BLaER1 (cell line): Measurements from ENCODE around the gene GPR17.
A peak's percentile ranks its signal among the peaks of the same experiment; 100 is the strongest.

Experiments used
- H3K27ac ChIP-seq: shearing (Covaris generic); formaldehyde crosslinking; 2 replicates; pipeline ENCODE4 v1.8.1; 2022
- H3K27me3 ChIP-seq: shearing (Covaris generic); formaldehyde crosslinking; 2 replicates; pipeline ENCODE4 v1.8.1; 2022
- H3K36me3 ChIP-seq: shearing (Covaris generic); formaldehyde crosslinking; 2 replicates; pipeline ENCODE4 v1.8.1; 2022
- H3K4me1 ChIP-seq: shearing (Covaris generic); formaldehyde crosslinking; 2 replicates; pipeline ENCODE4 v1.8.1; 2022
- H3K4me2 ChIP-seq: shearing (Covaris generic); formaldehyde crosslinking; 2 replicates; pipeline ENCODE4 v1.8.1; 2022
- H3K4me3 ChIP-seq: shearing (Covaris generic); formaldehyde crosslinking; 2 replicates; pipeline ENCODE4 v1.8.1; 2022
- H3K9ac ChIP-seq: shearing (Covaris generic); formaldehyde crosslinking; 2 replicates; pipeline ENCODE4 v1.8.1; 2022
- H3K9me3 ChIP-seq: shearing (Covaris generic); formaldehyde crosslinking; 2 replicates; pipeline ENCODE4 v1.8.1; 2022
- H4K20me1 ChIP-seq: shearing (Covaris generic); formaldehyde crosslinking; 2 replicates; pipeline ENCODE4 v1.8.1; 2022
- Cebpa-rat ChIP-seq: shearing (Covaris generic); IDR thresholded peaks from 2 replicates; pipeline ENCODE4 v1.8.1; 2022

GPR17 gene

GRCh38 chr2:127653421-127654083 is 7.6 kb downstream of the GPR17 start:
- TF ChIP-seq Cebpa-rat, result no peak
- Histone ChIP-seq H3K4me2 (peak overlapping the region; percentile 89), H3K9me3 (no peaks in the 10 kb centered on the region), H3K4me3 (no peak overlapping the region), H3K27me3 (no peaks in the 10 kb centered on the region), H3K4me1 (peaks cover 83% of the 10 kb centered on the region), H3K27ac (peak overlapping the region; percentile 38), H4K20me1 (no peaks in the 10 kb centered on the region), H3K9ac (peak overlapping the region; percentile 48; the same call in 1 of the 2 replicates), H3K36me3 (no peaks in the 10 kb centered on the region)

- Histone ChIP-seq H3K9me3 (no peaks in the 10 kb centered on the region), H3K9ac (no peak overlapping the region; the same call in 1 of the 2 replicates), H3K4me2 (peak overlapping the region; percentile 89; the same call in 1 of the 2 replicates), H3K27ac (no peak overlapping the region; the same call in 1 of the 2 replicates), H3K36me3 (no peaks in the 10 kb centered on the region), H3K27me3 (no peaks in the 10 kb centered on the region), H3K4me3 (no peak overlapping the region), H3K4me1 (peaks cover 84% of the 10 kb centered on the region), H4K20me1 (no peaks in the 10 kb centered on the region)
- TF ChIP-seq Cebpa-rat, result no peak
These were observed 8.3 kb downstream of the GPR17 start for GRCh38 chr2:127654084-127654837.

DNA sequence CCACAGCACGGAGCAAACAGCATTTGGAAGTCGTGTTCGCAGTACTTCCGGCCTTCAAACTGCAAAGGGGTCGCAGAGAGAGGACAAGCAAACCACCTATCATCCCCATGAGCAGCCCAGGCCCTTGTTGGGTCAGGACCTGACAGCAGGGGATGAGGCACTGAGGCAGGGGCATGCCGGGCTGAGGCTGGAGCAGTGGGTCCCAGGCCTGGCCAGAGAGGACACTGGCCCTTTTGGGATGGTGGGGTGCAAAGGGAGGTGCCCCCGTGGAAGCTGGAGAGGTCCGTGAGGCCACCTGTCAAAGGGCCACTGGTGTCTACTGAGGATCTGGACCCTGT is 8.9 kb downstream of the GPR17 start:
- peaks cover under 1% of the 10 kb centered on the region for H3K9me3 ChIP-seq
- peaks cover 84% of the 10 kb centered on the region for H3K4me1 ChIP-seq
- H3K27ac ChIP-seq, result no peak overlapping the region
- no peak overlapping the region for H3K9ac ChIP-seq
- no peaks in the 10 kb centered on the region for H4K20me1 ChIP-seq
- no peaks in the 10 kb centered on the region for H3K27me3 ChIP-seq
- TF ChIP-seq Cebpa-rat, result no peak
- no peaks in the 10 kb centered on the region for H3K36me3 ChIP-seq
- H3K4me3 ChIP-seq, result no peak overlapping the region
- no peak overlapping the region for H3K4me2 ChIP-seq

DNA sequence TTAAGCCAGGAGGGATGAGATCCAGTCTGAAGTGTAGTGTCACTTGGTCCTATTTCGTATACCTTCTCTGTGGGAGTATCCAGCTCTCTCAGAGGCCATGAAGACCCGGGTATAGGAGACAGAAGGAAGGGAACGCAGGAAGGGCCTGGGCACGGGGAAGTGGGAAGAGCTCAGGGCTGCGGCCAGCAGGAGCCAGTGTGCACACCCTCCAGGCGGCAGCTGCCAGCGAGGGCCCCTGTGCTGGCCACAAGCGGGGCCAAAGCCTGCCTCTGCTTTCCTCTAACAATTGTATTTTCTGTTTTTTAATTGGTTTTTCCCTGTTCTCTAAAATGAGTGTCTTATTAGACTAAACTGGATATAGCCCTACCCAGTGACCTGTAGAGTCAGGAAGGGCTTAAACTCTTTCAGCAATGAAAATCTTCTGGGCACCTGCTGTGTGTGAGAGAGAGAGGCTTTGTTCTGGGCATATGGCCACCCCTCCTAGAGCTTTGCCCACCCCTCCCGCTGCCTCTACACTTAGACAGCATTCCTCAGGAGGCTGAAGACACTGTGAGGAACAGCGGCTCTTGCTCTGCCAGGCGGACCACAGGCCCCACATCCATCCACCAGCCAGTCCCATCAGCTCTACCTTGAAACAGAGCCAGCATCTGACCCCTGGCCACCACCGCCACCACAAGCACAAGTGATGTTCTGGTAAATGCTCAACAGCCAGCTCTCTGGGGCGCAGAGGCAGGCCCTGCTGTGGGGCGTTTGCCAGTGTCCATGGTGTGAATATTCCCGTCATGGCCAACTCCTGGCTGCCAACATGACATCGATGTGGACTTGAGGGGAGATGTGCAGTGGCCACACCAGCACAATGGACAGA is 9.5 kb downstream of the GPR17 start:
- no peak overlapping the region for H3K4me3 ChIP-seq
- no peaks in the 10 kb centered on the region for H4K20me1 ChIP-seq
- H3K4me2 ChIP-seq, result no peak overlapping the region
- H3K27me3 ChIP-seq, result no peaks in the 10 kb centered on the region
- no peak for TF ChIP-seq Cebpa-rat
- H3K9me3 ChIP-seq, result peaks cover 7% of the 10 kb centered on the region
- peaks cover 82% of the 10 kb centered on the region for H3K4me1 ChIP-seq
- peaks cover 4% of the 10 kb centered on the region; the same call in 1 of the 2 replicates for H3K36me3 ChIP-seq
- H3K27ac ChIP-seq, result no peak overlapping the region
- H3K9ac ChIP-seq, result no peak overlapping the region

DNA sequence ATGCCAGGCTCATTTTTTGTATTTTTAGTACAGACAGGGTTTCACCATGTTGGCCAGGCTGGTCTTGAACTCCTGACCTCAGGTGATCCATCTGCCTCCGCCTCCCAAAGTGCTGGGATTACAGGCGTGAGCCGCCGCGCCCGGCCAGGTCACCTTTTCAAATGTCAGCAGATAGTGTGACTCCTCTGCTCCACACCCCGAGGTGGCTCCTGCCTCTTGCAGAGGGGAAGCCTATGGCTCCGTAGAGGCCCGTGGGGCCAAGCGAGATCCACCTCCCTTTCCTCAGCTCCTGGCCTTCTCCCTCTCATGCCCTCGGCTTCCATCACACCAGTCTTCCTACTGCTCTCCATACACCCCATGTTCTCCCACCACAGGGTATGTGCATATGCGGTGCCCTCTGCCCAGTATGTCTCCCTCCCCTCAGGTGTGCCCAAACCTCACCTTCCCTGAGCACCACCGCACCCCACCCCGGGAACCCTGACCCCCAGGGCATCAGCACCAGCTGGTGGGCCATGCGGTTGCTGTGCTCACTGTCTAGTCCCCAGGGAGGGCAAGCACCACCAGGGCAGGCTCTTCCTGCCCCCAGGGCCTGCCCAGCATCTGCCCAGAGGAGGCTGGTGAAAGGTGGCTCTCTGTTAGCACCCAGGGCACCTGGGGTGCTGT is 10.7 kb downstream of the GPR17 start:
- peak overlapping the region; percentile 40; the same call in 1 of the 2 replicates for H3K27ac ChIP-seq
- no peak for TF ChIP-seq Cebpa-rat
- peaks cover 5% of the 10 kb centered on the region; the same call in 1 of the 2 replicates for H3K36me3 ChIP-seq
- H3K9me3 ChIP-seq, result peaks cover 10% of the 10 kb centered on the region
- H4K20me1 ChIP-seq, result no peaks in the 10 kb centered on the region
- peak overlapping the region; percentile 72 for H3K4me2 ChIP-seq
- H3K9ac ChIP-seq, result 0 out of 2 replicates have a peak overlapping the region, but pooled peaks have one; percentile 48
- no peaks in the 10 kb centered on the region for H3K27me3 ChIP-seq
- H3K4me1 ChIP-seq, result peaks cover 69% of the 10 kb centered on the region
- no peak overlapping the region for H3K4me3 ChIP-seq

GRCh38 chr2:127657232-127657595 is 11.3 kb downstream of the GPR17 start:
- no peak for TF ChIP-seq Cebpa-rat
- Histone ChIP-seq H3K36me3 (peaks cover 5% of the 10 kb centered on the region; the same call in 1 of the 2 replicates), H3K4me3 (no peak overlapping the region), H4K20me1 (no peaks in the 10 kb centered on the region), H3K27me3 (no peaks in the 10 kb centered on the region), H3K9me3 (peaks cover 10% of the 10 kb centered on the region), H3K27ac (peak overlapping the region; percentile 40), H3K4me2 (peak overlapping the region; percentile 72), H3K9ac (0 out of 2 replicates have a peak overlapping the region, but pooled peaks have one; percentile 48), H3K4me1 (peaks cover 64% of the 10 kb centered on the region)

GRCh38 chr2:127658146-127658545 is 12.2 kb downstream of the GPR17 start:
- Histone ChIP-seq H4K20me1 (peaks cover 3% of the 10 kb centered on the region; the same call in 1 of the 2 replicates), H3K27me3 (peaks cover 6% of the 10 kb centered on the region), H3K4me2 (peak overlapping the region; percentile 72; the same call in 1 of the 2 replicates), H3K4me1 (peaks cover 55% of the 10 kb centered on the region), H3K4me3 (no peak overlapping the region), H3K9ac (no peak overlapping the region), H3K9me3 (peaks cover 10% of the 10 kb centered on the region), H3K36me3 (peaks cover 8% of the 10 kb centered on the region; the same call in 1 of the 2 replicates), H3K27ac (no peak overlapping the region)
- TF ChIP-seq Cebpa-rat, result no peak

DNA sequence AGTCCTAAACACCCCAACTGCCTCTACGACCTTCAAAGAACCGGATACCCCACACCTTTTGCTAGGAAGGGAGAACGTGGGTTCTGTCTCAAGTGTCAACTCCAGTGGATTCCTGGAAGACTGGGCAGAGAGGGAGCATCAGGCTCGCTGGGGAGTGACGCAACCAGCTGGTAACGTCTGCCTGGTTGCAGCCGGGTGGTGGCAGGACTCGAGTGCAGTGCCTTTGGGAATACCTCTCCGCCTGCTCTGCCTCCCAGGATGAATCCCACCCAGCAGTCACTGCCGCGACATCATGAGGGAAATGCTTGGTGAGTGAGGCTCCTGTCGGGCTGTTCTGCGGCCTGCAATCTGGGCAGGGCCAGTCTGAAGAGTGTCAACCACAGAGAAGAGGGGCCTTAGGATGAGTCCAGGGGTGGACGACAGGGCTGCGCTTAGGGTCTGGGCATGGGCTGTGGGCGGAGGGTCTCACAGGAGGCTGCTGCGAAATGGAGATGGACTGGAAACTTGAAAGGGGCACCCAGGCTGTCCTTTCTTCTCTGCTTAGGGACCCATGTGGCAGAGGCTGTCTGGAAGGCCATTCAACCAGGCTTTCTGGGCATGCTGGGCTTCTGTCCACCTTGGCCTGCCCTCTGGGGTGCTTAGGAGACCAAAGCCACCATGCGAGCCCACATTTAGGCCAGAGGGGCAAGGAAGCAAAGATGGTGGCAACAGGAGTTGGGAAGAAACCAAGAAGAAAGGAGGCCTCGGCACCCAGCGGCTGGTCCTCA is 12.9 kb downstream of the GPR17 start:
- peaks cover 13% of the 10 kb centered on the region for H3K27me3 ChIP-seq
- no peak for TF ChIP-seq Cebpa-rat

More for the DNA sequence above, 12.9 kb downstream of the GPR17 start:
- H3K4me3 ChIP-seq, result no peak overlapping the region
- peaks cover 48% of the 10 kb centered on the region for H3K4me1 ChIP-seq
- H4K20me1 ChIP-seq, result peaks cover 8% of the 10 kb centered on the region; the same call in 1 of the 2 replicates
- peak overlapping the region; percentile 44; the same call in 1 of the 2 replicates for H3K27ac ChIP-seq
- peaks cover 9% of the 10 kb centered on the region; the same call in 1 of the 2 replicates for H3K36me3 ChIP-seq
- H3K4me2 ChIP-seq, result peak overlapping the region; percentile 59
- H3K9me3 ChIP-seq, result peaks cover 12% of the 10 kb centered on the region
- H3K9ac ChIP-seq, result no peak overlapping the region
